GM19372 (cell line): ENCODE measurements around the gene PKMYT1.

Experiments
- ATAC-seq: cut with Tn5 transposase; IDR thresholded peaks from one replicate; pipeline ENCODE4 v1.9.1; 2021; ENCODE audit warnings: mild to moderate bottlenecking, low read depth, moderate library complexity; ENCODE audit not compliant: unreplicated experiment

Gene PKMYT1

DNA sequence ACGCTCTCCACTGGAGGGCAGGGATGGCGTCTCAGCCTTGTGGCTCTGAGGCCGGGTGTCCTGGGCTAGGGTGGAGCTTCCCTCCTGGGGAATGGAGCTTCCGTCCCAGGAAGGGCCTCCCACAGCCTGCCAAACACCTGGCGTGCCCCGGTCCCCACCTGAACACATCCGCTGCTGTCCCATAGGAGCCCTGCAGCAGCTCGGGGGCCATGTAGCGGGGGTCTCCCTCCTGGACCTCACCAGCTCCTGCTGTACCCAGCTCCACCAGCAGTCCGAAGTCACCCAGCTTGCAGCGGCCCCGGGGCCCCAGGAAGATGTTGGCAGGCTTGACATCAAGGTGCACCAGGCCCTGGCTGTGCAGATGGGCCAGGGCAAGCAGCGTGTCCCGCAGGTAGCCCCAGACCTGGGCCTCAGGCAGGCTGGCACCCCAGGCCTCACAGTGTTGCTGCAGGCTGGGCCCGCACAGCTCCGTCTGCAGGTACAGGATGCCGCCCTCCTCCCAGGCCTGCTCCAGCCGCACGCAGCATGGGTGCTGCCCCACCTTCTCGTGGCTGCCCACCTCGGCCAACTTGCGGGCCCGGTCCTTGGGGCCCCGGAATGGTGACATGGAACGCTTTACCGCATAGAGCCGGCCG, 5.0 kb downstream of the PKMYT1 start:
- ATAC-seq, result no peak

DNA sequence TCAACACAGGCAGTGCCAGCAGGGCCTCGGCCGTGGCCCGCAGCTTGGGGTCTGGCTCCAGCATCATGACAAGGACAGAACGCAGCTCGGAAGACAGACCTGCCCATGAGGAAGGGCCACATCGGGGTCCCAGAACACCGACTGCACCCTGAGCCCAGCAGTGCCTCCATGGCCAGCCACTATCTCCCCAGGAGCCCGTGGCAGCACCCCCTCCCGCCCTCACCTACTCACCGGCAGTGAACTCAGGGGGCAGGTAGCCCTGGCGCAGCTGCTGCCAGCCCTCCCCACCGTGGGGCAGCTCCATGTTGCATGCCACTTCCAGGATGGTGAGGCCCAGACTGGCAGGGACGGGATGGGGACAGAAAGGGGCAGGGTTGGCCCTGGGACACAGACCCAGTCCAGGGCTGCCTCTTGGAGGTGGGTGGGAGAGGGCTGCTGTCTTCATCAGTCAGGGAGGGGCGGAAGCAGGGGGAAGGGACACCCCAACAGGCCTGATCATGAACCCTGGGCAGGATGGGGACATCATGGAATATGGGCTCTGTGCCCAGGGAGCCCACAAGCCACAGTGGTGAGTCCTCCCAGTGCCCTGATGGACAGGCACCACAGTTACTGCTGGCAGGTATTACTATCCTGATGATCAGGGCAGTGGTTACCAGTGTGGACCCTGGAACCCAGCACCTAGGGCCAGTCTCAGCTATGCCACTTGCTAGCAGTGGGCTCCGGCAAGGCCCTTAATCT, 5.8 kb downstream of the PKMYT1 start:
- ATAC-seq, result no peak

DNA sequence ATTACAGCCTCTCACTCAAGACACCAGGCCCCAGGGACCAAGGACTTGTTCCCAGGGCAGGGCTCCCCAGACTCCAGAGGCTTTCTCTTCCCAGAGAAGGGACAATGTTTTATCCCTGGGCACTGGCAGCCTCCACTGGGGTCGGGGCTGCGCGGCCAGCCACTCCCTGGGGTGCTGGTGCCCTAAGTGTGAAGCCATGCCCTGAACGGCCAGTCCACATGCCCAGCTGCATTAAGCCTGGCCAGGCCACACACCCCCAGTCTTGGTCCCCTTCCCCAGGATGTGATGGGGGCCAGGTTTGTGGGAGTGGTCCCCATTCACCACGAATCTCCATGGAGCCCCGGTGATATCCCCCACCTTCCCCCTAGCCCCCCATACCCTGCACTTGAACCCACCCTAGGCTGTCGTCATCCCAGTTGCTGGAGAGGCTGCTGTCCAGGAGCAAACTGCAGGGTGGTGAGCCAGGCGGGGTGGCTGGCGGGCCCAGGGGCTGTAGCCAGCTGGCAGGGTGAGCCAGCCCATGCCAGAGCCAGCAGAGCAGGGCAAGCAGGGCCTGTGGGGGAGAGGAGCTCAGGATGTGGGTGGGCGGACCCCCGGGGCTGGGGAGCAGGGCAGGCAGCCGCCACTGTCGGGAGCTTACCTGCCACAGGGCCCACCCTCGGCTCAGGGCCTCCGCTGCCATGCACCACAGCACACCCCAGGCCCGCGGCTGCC, 6.5 kb downstream of the PKMYT1 start:
- ATAC-seq, result no peak

DNA sequence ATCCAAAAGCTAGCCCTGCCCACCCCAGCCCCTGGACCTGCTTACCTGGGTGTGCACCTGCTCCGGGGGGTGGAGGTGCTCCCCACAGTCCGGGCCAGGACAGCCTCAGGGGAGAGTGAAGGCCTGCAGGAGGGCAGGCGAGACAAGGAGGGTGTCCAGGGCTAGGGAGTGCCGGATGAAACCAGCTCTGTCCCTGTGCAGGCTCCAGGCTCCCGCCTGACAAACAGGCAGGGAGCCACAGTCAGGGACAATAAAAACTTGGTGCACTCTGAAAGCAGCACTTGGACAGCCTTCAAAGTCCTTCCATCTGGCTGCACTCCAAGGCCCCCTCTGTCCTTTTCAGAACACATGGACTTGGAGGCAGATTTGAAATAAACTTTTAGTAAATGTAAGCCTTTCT, 7.2 kb downstream of the PKMYT1 start:
- ATAC-seq, result no peak

DNA sequence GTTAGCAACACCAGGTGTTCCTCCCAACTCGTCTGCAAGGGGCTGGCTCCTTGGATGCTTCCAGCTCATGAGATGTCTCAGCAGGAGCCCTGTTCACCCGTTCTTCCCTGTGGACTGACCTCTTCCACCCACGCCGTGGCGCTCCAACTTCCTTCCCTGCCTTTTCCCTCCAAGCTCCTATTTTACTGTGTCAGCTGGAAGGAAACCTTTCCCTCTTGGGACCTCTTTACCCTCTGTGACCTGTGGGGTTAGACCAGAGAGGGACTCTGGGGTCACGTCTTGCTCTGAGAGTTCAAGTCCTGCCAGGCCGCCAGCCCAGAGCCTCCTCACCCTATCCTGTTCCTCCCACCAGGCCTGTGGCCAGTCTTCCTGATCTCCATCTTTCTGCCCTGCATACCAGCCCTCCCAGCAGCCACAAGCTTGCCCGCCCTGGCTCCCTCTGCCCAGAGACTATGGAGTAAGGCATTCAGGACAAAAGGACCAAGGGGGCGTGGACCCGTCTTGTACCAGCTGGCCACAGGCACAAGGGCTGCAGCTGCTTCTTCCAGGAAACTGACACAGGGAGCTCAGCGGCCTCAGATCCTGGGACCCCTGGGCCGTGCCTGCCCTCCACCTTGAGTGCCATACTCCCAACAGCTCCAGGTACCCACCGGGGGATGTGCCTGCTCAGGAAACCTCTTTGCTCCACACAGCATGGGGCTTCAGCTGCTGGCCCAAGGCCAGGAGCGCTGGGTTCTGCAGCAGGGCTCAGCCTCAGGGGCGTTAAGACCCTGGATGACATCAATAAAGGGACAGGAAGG, 8.1 kb downstream of the PKMYT1 start:
- ATAC-seq, result no peak

DNA sequence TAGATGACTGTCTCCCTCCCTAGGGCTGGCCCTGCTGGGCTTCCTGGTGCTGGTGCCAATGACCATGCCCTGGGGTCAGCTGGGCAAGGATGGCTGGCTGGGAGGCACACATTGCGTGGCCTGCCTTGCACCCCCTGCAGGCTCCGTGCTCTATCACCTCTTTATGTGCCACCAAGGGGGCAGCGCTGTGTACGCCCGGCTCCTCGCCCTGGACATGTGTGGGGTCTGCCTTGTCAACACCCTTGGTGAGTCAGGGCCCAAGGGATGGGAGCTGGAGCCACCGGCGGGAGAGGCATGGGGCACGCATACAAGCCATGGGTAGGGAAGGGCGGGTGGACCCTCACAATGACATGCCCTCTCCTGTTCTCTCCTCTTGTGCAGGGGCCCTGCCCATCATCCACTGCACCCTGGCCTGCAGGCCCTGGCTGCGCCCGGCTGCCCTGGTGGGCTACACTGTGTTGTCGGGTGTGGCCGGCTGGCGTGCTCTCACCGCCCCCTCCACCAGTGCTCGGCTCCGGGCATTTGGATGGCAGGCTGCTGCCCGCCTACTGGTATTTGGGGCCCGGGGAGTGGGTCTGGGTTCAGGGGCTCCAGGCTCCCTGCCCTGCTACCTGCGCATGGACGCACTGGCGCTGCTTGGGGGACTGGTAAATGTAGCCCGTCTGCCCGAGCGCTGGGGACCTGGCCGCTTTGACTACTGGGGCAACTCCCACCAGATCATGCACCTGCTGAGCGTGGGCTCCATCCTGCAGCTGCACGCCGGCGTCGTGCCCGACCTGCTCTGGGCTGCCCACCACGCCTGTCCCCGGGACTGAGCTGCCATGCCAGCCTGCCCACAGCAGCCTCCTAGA, 8.9 kb downstream of the PKMYT1 start:
- no peak for ATAC-seq

DNA sequence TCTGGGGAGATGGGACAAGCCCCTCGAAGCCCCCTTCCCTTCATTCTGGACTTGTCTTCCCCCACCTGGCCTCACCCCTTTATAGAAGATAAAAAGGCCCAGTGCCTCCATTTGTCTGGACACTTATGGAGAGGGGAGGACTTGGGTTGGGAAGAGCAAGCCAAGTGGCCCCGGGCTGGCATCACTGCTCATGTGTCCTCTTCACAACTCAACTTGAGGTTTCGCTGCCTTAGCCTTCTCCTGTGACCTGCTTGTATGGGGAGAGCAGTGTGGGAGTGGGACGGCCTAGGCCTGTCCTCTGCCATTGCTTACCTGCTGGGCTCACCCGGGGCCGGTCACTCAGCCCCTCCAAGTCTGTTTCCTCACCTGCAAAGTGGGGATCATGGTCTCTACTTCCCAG, 9.7 kb downstream of the PKMYT1 start:
- no peak for ATAC-seq

DNA sequence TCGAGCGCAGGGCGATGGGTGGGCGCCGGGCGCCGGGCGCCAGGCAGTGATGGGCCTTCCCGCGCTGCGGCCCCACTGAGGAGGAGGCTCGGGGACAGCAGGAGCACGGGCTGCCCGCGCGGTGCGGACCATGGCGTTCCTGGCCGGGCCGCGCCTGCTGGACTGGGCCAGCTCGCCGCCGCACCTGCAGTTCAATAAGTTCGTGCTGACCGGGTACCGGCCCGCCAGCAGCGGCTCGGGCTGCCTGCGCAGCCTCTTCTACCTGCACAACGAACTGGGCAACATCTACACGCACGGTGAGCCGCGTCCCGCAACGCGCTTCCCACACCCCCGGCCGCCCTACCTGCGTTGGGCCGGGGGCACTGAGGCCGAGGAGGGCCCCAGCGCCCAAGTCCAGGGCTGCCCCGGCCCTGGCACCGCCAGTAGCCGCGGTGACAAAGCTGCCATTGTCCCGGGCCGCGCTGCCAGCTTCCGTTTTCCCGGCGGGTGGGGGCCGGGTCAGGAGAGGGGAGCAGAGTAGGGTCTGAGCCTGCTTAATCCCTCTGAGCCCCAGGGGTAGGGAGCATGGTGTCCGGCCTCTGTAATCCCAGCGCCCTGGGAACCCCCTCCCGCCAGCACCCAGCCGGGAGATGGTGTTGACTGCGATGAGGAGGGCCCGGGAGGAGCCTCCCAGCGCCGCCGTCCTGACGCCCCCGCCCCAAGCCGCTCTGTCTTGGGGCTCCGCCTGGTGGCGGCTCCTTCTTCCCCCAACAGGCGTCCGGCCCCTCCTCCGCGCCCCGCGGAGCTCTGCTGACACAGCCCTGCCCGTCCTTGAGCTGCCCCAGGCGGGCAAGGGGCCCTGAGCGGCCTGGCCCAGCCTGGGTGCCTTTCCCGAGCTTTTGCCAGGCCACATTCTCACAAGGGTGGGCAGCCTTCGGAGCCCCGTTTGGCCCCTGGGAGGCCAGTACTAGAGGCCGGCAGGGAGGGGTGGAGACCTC, 10.4 kb downstream of the PKMYT1 start:
- peak; percentile 34 for ATAC-seq

DNA sequence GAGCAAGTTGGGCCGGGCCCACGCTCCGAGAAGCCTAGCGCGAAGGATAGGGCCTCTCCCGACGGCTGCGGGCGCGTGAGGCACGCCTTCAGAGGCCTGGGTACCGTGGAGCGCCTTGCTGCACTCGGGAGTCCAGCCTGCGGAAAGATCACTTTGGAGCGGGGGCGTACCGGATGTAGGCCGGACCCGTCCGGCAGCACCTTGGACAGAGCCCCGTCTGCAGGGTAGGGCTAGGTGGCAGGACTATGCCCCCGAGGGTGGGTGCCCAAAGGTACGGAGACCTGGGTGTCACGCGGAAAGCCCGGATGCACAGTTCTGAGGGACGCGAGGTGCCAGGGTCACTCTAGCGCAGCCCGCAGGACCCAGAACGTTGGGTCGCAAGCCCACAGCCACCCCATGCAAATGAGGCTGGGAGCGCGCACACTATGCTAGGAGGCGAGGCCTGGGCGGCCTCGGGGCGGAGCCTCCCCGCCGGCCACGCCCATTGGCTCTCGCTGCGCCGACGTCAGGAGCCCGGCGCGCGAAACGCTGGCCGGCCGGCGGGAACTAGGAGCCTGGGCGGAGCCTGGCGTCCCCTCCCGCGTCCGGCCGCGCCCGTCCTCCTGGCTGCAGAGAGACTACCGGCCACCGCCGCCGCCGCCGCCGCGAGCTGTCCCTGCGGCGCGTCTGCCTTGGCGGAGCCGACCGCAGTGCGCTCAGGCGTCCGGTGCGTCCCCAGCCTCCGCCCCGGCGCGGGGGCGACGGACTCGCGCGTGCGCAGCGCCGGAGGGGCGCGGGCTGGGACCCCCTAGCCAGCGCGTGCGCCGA, 11.3 kb downstream of the PKMYT1 start, which contains the start of gene PAQR4:
PAQR4 (plus strand) TSS at position 611 of the 807 bp plus-strand sequence. CDS start 327 bp downstream, outside the sequence.
- peak; percentile 69 for ATAC-seq

DNA sequence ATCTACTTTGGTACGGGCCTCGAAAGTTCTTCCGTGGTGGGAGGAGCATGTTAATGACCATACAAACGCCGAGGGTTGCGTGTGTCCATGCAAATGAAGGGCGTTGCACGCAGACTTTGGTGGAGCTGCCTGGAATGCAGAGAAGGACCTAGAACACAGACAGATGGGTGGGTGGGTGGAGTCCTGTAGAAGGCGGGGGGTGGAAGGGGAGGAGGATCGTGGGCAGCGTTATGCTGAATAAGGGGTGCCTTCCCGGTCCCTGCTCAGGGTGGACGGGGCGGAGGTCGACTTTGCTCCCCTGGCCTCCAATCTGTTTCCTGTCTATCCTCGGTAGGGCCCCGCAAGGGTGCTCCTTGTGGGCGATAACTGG, 11.9 kb downstream of the PKMYT1 start:
- no peak for ATAC-seq

DNA sequence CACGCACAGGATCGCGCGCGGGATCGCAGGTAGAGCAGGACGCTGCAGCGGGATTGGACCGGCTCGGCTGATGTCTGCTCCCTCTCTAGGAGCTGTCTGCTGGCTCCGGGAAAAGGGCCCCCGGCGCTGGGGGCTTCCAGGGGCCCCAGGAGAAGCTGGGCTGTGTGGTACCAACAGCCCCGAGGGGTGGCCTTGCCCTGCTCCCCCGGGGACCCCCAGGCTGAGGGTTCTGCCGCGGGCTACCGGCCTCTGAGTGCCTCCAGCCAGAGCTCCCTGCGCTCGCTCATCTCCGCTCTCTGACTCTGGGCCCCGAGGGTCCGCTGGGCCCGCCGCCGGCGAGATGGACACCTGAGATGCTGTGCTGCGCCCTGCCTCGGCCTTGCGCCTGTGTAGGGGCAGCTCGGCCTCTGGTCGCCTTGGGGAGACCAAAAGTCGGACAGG, 12.5 kb downstream of the PKMYT1 start:
- no peak for ATAC-seq

DNA sequence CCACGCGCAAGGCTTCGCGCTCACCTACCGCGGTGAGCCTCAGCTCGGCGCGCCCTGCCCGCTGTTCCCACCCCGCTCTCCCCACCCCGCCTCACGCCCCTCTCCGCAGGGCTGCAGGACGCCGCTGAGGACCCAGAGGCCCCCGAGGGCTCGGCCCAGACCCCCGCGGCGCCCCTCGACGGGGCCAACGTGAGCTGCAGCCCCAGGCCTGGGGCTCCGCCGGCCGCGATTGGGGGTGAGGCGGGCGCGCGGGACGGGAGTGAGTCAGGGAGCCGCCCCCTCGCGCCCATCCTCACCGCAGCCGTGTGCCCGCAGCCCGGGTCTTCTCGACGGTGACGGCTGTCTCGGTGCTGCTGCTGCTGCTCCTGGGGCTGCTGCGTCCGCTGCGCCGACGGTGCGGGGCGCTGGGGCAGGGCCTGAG, 13.0 kb downstream of the PKMYT1 start:
- no peak for ATAC-seq

DNA sequence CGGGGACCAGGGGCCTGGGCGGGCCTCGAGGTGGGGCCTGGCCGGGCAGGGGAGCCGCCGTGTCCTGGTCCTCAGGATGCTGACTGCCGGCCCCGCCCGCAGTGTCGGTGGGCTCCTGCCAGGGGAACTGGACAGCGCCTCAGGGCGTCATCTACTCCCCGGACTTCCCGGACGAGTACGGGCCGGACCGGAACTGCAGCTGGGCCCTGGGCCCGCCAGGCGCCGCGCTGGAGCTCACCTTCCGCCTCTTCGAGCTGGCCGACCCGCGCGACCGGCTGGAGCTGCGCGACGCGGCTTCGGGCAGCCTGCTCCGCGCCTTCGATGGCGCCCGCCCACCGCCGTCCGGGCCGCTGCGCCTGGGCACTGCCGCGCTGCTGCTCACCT, 13.4 kb downstream of the PKMYT1 start:
- ATAC-seq, result no peak

DNA sequence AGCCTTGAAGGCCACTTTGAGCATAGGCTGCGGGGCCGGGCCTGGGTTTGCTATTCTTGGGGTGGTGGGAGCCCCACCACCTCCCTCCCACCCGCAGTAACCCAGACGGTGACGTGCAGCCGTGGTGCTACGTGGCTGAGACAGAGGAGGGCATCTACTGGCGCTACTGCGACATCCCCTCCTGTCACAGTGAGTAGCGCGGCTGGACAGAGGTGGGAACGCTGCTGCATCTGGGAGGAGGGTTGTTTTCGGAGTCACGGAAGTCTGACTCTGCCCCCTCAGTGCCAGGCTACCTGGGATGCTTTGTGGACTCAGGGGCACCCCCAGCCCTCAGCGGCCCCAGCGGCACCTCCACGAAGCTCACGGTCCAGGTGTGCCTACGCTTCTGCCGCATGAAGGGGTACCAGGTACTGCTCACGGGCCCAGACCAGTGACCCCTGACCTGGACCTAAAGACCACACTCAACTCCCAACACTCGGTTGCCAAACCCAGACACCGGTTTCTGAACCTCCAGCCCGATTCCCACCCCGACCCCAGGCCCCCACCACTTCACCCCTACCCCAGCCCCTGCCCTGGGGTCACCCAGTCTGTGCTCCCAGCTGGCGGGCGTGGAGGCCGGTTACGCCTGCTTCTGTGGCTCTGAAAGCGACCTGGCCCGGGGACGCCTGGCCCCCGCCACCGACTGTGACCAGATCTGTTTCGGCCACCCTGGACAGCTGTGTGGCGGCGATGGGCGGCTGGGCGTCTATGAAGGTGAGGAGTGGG, 14.0 kb downstream of the PKMYT1 start:
- ATAC-seq, result no peak

DNA sequence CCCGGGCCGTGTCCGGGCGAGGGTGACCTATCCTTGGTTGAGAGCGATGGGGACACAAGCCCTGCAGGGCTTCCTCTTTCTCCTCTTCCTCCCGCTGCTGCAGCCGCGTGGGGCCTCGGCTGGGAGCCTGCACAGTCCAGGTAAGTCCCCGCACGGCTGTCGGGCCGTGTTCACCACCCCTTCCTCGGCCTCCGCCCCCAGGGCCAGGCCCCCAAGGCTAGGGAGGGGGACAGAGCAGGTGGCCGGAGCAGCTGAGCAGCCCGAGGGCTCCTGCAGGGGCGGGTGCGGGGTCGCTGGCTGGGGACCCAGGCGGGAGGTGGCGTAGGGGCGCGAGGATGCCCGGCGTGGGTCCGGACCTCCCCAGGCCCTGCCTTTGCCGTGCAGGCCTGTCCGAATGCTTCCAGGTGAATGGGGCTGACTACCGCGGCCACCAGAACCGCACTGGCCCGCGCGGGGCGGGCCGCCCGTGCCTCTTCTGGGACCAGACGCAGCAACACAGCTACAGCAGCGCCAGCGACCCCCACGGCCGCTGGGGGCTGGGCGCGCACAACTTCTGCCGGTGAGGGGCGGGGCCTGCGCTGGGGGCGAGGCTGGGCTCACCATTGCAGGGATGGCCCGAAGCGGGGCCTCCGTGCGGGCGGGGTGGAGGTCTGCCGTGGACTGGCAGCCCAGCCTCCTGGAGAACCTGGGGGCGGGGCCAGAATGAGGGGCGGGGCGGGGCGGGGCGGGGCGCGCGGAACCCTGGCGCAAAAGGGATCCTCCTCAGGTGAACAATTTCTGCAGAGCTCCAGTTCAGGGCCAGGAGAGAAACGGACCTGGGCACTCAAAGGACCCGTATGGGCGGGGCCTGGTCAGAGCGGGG, 15.5 kb downstream of the PKMYT1 start:
- no peak for ATAC-seq
